GM18858 (cell line): ENCODE measurements around the gene PCBD1.
"Not testable (repeated sequence)": the region's sequence is repeated elsewhere in the genome, so short reads cannot be mapped to it uniquely, and the experiment has no call there.

Source experiments
- ATAC-seq: cut with Tn5 transposase; IDR thresholded peaks from one replicate; pipeline ENCODE4 v1.9.1; 2021; ENCODE audit not compliant: unreplicated experiment

PCBD1 gene

GRCh38 chr10:70887804-70888800, at the start of gene PCBD1:
TSS of gene PCBD1 (minus strand) at chr10:70888565. CDS start at chr10:70888533, 32 bp downstream.
- peak; percentile 55 for ATAC-seq

- ATAC-seq, result no peak
These were observed 49.3 kb upstream of the PCBD1 start for GRCh38 chr10:70937661-70938060.

- ATAC-seq, result no peak
These were observed 47.7 kb upstream of the PCBD1 start for GRCh38 chr10:70936111-70936510.

DNA sequence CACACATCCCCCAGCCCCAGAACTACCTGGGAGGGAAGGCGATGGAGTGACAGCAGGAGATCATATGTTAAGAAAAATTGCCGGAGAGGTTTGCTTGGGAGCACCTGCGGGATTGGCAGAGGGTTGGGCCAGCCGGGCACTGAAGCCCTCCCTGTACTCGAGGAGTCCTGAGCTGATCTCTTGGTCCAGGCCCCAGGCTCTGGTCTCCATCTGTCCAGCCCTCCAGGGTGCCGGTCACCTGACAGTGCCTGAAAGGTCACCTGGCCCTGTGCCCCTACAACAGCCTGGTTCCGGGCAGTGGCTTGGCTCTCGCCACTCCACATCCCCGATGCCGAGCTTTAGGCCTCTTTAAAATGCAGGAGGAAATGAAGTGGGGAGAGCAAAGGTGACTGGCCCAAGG, 47.3 kb upstream of the PCBD1 start:
- ATAC-seq, result no peak

DNA sequence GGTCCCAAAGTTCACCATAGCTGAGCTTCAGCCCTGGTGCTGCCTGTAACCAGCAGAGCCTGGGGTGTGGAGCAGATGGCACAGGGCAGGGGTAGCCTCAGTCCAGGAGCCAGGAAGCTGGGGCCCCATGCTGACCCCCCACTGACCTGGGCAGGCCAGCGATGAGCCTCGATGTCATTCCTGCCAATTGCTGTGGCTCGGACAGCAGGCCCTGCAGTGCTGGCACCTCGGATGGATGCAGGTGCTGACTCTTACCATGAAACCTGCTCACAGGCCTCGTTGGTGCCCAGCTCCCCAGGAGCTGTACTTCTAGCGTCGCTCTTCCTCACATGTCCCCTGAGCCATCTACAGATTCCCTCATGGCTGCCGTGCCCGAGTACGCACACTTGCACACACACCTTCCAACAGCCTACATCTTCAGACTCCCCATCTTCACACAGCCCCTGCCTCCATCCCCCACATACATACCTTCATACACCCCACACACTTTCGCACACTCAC, 46.8 kb upstream of the PCBD1 start:
- no peak for ATAC-seq

GRCh38 chr10:70934701-70935100, 46.3 kb upstream of the PCBD1 start:
- ATAC-seq, result no peak

- ATAC-seq, result no peak
These were observed 44.2 kb upstream of the PCBD1 start for GRCh38 chr10:70932392-70933196.

GRCh38 chr10:70931168-70931815, 42.9 kb upstream of the PCBD1 start:
- ATAC-seq, result no peak

GRCh38 chr10:70930263-70931000, 42.1 kb upstream of the PCBD1 start:
- ATAC-seq, result no peak

DNA sequence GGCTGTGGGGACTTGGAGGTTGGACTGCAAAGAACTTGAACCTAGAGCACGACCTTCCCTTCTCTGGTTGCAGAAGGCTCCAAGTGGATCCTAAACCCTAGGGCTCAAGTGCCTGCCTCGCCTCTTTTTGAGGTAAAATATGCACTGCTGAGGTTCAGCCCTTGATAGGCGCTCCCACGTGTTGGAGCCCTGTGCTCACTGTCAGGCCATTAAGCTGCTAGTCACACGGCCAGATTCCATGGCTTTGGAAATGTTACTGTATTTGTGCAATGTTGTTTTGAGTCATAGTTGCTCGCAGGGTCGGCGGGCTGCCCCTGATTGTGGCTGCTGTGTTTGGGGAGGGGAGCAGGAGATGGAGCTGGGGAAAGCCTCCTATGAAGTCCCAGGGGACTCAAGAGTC, 39.8 kb upstream of the PCBD1 start:
- no peak for ATAC-seq

DNA sequence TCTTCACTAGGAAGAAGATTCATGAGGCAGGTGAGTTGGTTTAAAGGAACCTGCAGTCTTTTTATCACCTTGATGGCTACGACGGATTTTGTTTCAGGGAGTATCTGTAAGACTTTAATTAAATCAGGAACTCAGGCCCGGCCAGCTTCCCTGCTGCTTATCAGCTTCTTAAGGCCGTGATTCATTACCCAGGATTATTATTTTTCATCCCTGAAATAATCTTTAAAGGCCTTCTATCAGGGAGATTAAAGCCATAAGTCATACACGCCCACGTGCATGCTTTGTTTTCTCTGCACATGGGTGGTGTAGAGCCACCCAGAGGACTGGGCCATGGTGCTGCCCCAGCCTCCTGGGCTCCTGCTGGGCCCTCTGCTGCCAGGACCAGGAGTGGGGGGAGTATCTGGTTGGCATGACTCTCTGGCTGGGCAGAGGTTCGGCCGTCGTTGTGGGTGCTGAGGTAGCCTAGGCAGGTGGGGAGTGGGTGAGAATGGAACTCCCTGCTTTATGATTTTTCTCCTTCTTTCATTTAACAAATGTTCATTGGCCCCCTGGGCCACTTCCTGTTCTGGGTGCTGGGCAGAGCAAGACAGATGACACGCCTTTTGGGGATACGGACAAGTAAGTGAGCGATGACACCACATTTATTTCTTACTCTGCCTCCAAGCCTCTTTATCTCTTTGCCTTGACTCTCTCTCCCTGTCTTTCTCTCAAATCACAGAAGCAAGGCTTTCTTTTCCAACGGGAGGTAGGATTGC, 39.0 kb upstream of the PCBD1 start:
- no peak for ATAC-seq

DNA sequence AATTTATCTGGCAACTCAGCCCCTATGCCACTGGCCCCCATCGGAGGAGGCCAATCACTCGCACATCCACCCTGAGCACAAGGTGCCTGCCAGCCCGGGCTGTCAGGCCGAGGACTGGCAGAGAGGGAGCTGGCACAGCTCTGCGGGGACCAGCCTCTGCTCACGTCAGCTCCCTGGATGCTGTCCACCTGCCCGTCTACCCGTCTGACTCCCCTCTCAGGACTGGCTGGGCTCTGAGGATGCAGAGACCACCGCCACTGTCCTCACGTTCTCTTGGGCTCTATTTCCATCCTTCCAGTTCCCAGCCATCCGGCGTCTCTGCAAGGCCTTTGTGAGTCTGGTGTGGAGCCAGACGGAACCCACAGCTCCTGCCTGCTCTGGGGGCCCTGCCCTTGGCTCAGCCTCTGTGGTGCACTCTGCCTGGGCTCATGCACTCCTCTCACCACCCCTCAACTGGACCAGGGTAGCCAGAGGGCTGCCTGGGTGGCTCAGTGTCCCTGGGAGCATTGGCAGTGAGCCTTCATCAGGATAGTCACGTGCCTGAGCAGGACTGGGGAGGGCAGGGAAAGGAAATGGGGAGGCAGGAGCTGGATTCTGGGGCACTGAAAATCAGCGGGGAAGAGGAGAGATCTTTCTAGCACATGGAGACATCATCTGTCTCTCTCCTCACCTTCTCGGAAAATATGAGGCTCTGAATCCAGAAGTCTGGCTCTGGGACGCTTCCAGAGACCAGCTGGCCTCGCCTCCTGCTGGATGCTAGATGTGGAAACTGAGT, 38.0 kb upstream of the PCBD1 start:
- no peak for ATAC-seq

DNA sequence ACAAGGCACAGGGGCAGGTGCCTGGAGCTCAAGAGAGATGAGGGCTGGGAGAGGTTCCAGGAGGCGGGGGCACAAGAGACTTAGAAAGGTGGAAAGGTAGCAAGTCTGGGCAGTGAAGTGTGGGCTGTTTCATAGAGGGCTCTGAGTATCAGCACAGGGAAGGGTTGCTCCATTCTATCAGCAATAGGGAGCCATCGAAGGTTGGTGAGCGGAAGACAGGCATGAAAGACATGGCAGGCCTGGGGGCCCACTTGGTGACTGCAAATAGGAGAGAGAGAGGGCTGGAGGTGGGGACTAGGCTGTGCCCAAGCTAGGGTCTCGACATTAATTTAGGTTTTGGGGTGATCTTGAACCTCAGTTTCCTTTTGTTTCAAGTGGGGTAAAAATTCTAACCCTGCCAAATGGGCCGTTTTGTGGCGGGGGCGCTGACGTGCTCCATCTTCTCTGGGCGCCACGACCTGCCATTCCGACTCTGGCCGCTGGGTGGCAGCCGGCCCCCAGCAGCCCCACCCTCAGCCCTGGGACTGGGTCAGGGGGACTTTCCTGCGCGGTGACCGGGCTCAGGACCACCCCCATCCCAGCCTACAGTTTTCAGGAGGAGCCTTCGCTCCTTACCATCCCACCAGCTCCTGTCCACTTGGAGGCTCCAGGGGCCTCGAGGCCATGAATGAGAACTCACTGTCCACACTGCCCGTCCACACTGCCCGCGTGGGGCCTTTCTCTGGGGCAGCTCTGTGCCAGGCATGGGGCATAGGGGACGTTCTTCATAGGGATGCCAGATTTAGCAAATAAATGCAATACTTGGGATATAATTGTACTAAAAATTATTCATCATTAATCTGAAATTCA, 37.2 kb upstream of the PCBD1 start:
- no peak for ATAC-seq

- no peak for ATAC-seq
These were observed 35.3 kb upstream of the PCBD1 start for GRCh38 chr10:70923696-70924095.

DNA sequence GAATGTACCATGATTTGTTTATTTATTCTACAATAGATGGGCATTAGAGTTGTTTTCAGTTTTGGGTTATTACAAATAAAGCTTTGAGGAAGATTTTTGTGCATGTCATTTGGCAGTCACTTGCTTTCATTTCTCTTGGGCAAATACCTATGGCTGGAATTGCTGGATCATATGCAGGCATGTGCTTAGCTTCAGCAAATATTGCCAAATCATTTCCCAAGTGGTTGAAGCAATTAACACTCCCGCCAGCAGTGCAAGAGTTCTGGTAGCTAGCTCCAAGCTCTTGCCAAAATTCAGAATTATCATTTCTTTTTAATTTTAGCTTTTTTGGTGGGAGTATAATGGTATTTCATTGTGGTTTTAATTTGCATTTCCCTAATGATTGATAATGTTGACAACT, 32.9 kb upstream of the PCBD1 start:
- ATAC-seq, result no peak

- ATAC-seq, result no peak
These were observed 32.2 kb upstream of the PCBD1 start for GRCh38 chr10:70920519-70920918.

DNA sequence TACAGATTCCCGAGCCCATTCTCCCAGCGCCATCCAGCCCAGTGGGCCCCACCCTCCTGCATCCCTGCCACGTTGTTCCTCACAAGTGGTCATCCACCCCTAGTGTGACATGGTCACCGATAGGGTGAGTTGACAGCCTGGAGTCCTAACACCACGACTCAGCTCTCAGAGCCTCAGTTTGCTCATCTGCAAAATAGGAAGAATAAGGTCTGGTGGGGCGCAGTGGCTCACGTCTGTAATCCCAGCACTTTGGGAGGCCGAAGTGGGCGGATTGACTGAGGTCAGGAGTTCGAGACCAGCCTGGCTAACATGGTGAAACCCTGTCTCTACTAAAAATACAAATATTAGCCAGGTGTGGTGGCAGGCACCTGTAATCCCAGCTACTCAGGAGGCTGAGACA, 31.5 kb upstream of the PCBD1 start:
- not testable (repeated sequence) for ATAC-seq
